Activated CD4-positive, alpha-beta T cell treated with anti-CD3 and anti-CD28 coated beads for 1 hour (primary cell): ENCODE data around the gene MEIOB.
A peak's percentile ranks its signal among the peaks of the same experiment; 100 is the strongest.

Experiments
- DNase-seq: peaks from one replicate; pipeline ENCODE4 v3.0.0-alpha.2; 2020

Gene MEIOB

DNA sequence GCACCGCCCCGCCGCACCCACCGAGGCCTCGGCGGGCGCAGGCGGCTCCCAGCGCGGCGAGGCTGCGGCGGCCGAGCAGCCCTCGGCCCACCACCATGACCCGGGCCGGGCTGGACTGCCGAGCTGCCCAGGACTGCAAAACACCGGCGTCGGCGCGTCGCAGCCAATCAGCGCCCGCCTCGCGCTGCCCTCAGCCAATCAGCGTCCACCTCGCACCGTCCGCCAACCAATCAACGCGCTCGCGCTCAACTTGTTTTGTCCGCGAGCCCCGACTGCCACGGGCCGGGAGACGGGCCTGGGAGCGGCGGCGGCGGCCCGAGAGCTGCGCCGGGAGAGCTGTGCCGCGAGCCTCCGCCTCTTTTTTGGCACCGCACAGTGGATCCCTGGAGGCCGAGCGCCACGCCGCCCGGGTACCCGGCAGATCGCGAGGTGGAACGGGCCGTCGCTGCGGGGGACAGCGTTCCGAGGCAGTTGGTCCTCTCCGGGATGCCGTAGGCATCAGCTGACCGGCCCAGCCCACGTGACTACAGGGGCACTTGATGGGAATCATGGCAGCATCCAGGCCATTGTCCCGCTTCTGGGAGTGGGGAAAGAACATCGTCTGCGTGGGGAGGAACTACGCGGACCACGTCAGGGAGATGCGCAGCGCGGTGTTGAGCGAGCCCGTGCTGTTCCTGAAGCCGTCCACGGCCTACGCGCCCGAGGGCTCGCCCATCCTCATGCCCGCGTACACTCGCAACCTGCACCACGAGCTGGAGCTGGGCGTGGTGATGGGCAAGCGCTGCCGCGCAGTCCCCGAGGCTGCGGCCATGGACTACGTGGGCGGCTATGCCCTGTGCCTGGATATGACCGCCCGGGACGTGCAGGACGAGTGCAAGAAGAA, 45.0 kb downstream of the MEIOB start, which contains the start of the genes FAHD1 and HAGH:
TSS of gene FAHD1 (plus strand) at position 516 of the 883 bp plus-strand sequence. CDS start at position 549, 33 bp downstream.
TSS of gene HAGH (minus strand) at position 135 of the 883 bp plus-strand sequence. CDS start at position 97, 38 bp downstream.
- peak; percentile 86 for DNase-seq

DNA sequence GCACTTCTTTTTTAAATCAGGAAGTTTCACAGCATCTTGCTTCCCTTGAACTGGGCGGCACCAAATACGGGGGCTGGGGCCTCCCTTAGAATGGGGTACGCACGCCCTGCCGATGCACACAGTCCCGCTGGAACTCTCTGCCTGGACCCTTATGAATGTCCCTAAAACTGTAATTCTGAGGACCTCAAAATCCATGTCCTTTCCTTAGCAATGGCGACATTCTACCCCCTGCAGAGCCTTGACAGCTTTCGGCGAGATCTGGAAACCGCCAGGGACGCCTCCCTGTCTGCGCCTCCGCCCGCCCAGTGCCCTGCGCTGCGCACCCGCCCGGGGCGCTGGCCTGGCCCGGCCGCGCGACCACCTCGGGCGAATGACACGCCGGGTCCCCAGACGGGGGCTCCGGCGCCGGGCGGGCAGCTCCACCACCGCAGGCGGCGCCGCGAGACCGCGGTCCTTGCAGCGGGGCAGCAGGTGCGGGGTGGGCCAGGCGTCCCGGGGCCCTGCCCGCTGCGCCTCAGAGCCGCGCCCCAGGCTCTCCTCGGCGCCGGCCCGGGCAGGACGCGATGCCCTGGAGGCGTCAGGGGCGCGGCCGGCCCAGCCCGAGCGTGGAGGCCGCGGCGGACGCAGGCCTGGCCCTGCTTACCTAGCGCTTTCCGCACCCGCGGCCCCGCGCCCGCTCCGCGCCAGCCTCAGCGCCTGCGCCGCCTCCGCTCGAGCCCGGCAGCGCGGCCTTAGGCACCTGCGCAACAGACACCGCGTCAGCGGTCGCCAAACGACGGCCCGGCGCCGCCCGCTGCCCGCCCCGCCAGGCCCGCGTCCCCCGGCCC, 45.9 kb downstream of the MEIOB start:
- DNase-seq = peak; percentile 64

DNA sequence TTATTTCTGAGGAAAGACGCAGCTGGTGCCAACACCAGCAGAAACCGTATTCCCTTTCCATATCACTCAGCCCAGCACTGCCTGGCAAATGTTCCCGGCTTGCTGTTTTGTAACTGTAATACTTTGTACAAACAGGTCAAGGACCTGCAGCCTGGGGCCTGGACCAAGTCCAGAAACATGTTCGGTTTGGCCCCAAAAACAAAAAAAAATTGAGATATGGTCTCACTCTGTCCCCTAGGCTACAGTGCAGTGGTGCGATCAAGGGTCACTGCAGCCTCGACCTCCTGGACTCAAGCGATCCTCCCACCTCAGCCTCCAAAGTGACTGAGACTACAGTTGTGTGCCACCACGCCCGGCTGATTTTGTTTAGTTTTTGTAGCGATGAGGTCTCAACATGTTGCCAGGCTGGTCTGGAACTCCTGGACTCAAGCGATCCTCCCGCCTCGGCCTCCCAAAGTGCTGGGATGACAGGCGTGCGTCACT, 46.5 kb downstream of the MEIOB start:
- no peak for DNase-seq

DNA sequence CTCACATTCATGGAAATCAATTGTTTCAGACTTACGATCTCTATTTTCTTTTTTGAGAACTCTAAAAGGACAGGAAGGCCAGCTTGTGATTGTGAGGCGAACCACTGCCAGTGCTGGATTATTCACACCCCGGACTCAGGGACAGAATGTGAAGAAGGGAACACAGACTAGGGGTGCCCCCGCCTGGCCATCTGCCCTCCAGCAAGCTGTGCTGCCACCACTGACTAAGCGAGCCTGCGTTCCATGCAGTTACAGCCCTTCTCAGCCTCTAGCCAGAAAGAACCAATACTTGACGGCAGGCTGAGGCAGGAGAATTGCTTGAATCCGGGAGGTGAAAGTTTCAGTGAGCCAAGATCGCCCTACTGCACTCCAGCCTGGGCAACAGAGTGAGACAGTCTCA, 48.1 kb downstream of the MEIOB start:
- DNase-seq = no peak

DNA sequence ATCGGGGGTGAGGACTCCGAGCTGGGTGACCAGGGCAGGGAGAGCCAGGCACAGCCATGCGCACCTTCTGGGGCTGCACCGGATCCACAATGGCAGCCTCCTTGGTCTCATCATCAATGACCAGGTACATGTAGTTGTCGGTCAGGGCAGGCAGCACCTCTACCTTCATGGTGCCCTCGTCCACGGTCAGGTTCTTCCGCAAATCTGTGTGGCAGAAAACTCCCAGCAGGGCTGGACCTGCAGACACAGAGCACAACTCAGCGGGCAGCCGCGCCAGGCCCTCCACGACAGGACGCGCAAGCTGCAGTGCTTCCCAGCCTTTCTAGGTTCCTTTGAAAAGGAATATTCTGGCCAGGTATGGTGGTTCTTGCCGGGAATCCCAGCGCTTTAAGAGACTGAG, 49.2 kb downstream of the MEIOB start:
- no peak for DNase-seq

DNA sequence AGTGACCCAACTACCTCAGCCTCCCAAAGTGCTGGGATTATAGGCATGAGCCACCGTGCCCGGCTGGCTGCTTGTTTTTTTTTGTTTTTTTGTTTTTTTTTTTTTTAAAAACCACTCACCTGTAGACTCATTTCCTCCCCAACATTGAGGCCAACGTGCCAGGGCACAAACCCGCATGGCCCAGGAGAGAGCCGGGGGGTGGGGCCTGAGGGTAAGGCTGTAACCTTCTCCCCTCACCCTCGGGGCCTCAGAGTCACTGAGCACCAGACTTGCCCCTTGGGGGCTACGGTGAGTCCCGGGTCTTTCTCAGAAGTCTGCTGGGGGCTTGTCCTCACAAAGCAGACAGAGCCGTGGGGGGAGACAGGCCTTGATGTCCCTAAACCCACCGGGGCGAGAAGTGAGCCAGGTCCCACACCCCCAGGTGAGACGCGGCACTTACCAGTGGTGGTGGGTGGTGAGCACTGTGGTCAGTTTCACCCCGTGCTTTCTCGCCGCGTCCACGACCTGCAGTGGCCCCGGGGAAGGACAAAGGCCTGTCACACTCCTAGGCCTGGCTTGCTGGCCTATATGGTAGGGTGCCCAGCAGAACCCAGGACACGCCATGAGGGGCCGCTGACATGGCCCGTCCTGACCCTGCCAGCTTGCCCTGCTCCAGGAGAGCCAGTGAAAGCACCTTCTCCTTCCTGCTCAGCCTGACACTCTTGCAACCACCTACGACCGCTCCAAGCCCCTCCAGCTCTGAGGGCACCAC, 49.9 kb downstream of the MEIOB start:
- DNase-seq = no peak

DNA sequence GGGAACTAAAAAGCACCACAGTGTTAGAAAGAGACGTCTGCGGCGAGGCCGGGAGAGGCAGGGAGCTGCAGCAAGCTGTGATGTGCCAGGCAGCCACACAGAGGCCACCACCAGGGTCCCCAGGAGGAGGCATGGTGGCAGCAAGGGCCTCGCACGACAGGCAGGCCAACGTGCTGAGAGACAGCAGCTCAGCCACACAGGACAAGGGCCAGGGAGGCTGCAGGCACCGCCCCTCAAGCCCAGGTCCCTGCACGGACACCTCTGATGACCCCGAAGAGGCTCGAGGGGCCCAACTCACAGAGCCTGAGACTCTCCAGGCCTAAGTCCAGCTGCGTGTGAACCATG, 51.0 kb downstream of the MEIOB start:
- DNase-seq = no peak

DNA sequence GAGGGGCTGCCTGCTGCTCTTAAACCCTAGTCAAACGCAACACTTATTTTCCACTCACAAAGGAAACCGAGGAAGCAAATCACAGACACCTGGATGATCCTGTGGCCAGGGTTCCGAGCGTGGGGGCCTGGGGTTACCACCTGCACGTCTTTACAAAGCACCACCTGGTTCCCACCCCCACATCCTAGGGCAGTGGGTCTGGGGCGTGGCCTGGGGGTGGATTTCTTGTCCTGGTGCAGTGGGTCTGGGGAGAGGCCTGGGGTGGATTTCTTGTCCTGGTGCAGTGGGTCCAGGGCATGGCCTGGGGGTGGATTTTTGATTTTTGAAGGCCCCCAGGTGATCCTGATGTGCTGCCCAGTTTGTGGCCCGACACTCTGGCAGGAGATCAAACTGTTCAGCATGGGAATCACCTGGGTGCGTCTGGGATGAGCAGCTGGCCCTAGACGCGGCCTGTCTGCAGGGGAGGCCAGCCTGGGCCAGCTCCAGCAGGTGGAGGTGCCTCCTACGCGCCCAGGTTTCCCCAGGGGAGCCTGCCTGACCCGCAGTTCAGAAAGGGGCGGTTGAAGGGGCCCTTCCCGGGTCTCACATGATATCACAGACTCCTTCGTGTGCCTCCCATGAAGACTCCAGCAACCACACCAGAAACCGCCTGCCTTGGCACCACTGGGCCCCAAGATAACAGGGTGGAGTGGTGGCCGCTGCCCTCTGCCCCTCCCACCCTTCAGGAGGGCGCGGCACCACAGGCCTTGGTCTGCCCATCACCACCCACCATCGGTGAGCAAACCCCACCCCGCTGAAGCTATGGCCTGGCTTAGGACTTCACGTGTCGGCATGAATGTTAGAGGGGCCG, 51.6 kb downstream of the MEIOB start:
- DNase-seq = no peak

DNA sequence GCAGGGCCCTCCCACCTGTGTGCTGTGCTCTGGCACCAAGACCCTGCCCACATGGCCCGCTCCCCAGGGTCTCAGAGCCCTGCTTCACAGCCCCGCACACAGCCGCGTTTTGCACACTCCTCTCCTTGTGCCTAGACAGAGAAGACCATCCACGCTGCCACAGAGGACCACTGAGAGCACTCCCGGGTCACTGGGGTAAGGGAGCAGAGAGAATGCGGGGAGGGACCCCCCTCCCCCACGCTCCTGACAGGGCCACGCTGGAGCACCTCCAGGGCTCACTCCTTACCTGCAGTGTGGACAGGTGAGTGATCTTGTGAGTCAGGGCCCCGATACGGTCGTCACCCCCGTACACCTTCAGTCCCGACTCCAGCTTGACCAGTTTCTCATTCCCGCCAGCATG, 52.4 kb downstream of the MEIOB start:
- DNase-seq = no peak

DNA sequence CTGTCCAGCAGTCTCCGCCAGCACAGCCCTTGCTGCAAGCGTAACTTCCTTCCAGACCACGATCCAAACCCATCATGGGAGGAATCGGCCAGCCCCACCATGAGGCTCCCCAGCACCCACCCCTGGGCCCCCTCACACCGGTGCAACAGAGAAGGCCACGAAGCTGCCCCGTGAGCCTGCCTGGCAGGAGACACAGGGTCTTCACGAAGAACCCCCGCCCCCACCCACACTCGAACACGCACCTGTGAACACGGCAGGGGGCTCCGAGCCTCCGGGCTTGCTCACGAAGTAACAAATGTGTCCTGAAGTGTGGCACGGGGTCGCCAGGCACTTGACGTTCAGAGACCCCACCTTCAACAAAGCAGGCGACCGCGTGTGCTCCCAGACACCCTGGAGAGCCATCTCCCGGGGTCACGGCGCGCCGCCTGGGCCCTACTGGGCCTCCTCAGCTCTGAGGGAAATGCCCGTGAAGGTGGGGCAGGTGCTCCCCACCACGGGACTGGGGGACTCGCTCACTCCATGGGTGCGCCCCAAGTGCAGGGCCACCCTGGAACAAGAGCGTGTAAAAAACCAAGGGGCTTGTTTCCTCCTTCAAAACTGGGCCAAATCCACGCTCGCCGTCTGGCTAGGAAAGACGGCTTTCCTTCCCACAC, 53.0 kb downstream of the MEIOB start:
- DNase-seq = no peak

DNA sequence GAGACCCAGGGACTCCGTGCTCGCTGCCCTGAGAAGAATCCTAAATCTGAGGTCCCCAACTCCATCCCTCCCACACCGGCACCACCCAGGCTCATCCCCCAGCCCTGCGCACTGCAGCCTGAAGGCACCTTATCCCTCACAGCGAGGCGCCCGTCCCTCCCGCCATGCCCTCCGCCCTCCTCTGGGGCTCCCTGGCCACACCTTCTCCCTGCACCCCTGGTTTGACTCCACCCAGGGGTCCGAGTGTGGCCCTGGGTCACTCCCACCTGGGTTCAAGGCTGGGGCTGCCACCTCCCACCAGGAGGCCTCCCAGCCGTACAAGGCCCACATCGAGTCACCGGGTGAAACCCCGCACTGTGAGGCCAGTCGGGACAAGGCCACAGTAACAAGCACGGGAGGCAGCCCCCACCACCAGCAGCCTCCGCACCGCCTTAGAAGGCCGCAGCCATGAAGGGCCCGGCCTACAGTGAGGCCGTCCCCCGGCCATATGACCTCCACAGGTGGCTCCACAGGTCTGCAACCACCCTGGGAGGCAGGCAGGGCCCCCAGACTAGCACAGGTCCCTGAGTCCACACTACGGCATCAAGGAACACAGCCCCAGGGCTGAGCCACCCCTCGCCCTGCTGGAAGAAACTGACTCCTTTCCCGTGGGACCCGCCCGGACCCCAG, 53.6 kb downstream of the MEIOB start:
- no peak for DNase-seq

DNA sequence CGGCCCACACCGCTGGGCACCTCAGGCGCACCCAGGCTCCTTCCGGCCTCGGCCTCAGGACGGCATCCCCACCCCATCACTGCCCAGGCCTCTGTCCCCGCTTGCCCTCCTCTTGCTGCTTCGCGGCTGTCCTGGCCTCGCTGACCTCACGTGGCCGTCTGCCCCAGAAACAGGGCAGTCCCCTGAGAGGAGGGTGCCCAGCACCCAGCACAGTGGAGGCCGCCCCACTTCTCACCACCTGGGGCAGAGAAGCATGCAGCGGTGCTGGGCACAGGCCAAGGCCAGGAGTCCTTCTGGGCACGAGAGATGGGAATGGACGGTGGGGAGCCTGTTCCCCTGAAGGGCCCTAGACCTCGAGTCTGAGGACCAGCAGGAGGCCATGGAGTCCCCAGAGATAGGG, 54.2 kb downstream of the MEIOB start:
- no peak for DNase-seq

DNA sequence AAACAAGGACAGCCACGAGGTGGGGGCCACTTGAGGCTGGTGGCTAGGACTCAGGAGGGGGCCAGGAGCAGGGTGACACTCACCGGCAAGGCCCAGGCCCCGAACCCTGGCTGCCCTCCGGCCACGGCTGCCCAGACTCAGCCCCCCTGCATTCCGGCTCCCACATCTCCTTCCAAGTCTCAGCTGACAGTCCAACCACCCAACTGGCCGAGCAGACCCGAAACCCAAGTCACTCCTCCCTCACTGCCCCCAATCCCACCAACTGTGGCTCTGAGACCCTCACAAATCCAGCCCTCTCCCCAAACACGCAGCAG, 54.7 kb downstream of the MEIOB start:
- DNase-seq = no peak

DNA sequence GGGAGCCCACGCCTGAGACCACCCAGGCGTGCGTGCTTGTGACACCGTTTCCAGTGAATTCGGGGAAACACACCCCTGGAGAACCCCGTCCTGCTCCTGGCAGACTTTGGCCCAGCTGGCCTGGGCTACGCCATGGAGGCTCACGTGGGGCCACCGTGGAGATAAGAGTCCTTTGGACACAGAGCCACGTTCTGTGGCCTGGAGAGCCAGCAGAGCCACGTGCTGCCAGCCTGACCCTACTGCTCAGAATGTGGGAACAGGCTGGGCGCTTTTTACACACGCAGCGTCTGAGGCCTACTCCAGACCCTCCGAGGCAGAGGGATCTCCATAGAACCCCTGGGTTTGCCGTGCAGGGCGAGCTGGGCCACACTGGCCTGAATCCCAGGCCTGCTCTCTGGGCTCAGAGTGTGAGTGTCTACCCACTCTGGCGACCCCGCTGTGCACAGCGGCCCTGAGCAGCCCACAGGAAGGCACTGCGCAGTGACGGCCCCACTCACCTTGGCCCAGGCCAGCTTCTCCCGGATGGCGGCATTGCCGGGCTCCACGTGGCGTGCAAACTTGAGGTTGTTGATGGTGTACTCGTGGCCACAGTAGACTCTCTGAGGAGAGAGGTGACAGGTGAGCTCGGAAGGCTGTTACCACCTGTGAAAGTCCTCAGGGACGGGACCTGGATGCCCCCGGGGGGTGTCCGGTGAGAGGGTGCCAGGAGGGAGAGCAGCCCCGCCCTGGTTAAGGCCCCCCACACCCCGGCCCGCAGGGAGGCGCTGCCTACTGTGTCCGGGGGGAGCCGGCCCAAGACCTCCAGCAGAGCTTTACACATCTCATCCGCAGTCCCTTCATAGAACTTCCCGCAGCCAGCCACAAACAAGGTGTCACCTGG, 55.3 kb downstream of the MEIOB start:
- no peak for DNase-seq

DNA sequence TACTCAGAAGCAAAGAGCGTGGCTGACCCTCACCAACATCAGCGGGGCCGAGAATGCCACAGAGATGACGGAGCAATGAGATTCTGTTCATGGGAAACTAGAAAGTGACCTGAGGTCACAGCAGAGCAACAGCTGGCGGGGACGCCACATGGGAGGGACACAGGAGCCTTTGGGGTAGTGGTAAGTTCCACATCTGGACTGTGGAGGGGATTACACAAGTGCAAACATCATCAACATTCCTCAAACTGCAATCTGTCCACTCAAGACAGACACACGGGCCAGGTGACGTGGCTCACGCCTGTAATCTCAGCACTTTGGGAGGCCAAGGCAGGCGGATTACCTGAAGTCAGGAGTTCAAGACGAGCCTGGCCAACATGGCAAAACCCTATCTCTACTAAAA, 56.5 kb downstream of the MEIOB start:
- no peak for DNase-seq

DNA sequence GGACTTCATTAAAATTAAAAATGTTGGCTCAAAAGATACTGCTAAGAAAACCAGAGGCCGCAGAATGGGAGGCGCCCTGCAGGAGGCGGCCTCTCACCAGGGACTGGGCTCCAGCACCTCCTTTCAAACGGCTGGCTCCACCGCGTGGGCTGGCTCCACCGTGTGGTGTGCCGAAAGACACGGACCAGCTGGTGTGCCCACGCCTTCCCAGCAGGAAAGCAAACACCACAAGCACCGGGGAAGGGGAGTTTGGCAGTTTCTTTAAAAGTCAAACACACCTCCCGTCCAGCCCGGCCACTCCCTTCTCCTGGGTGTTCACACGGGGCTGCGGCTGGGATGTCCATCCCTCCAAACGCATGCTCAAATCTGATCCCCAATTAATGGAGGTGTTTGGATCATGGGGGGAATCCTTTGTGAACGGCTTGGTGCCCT, 59.2 kb downstream of the MEIOB start:
- DNase-seq = peak; percentile 42

DNA sequence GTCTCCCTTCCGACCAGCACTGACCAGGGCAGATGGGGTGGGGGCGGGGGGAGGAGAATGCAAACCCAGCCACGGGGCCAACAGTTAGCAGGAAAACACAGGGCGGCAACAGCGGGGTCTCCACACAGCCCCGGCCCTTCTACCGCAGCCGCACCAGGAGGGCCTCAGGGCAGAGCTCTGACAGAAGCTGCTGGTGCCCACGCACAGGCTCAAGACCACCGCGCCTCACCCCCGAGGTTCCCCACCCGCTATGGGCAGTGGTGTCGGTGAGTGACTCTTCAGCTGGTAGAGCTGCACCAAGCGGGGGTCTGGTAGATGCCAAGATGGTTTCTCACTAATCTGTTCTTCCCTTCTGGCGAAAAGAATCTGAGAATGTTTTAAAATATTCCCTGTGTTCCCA, 61.4 kb downstream of the MEIOB start:
- DNase-seq = no peak

DNA sequence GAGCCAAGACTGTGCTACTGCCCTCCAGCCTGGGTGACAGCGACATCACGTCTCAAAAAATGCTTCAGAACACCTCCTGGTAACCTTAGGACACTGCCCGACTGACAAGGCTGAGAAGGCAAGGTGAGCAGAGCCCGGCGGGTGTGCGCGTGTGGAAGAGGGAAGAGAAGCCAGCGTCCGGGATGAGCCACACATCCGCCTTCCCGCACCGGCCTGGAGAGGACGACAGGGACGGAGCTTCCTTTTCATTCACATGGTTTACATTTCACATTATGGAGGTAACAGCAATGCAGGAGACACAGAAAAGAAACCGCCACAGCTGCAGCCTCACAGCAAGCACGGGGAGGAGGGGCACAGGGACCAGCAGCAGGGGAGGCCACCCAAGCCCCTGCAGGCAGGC, 61.9 kb downstream of the MEIOB start:
- no peak for DNase-seq

DNA sequence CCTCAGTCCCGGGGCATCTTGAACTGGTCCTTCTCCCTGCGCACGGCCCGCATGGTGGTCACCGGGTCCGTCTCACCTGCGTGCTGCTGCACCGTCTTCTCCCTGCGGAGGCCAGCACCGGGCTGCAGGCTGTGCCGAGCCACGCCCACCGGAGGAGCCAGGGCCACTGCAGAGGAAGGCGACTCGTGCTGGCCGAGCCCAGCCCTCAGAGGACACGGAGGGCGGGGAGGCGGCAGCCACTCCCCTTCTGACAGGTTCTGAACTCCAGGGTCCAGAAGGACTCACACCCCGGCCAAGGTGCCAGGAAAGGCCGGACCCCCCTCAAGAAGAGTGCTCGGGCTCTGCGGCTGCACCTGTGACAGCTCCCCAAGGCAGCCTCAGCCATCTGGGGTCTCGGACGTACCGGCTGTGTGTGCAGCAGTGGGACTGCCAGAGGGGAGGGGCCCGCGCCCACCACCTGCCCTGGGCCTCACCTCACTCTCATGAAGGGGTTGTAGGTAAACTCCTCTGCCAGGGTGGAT, 62.6 kb downstream of the MEIOB start:
- no peak for DNase-seq

DNA sequence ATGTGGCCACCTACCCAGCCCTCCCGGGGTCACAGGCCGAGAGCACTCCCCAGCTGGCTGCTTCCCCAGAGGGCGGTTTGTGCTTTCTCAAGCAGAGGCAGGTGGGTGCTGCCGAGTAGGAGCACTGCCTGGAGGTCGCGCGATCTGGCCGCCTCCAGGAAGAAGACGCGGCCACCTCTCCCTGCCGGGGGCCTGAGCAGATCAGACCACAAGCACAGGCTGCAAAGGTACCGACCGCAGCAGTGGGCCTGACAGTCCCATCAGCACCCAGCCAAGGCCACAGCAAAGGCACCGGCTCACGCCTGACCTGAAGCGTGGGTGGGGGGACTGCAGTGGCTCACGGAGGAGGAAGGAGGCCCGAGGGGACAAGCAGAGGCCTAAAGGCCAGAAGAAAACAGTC, 63.3 kb downstream of the MEIOB start:
- DNase-seq = no peak
